HG02840 (cell line): Measurements from ENCODE around the gene KCNQ1OT1.

Experiments used
- ATAC-seq: cut with Tn5 transposase; IDR thresholded peaks from one replicate; pipeline ENCODE4 v1.9.1; 2021; ENCODE audit warnings: mild to moderate bottlenecking, moderate library complexity, moderate number of reproducible peaks; ENCODE audit not compliant: unreplicated experiment, low FRiP score

Gene KCNQ1OT1

DNA sequence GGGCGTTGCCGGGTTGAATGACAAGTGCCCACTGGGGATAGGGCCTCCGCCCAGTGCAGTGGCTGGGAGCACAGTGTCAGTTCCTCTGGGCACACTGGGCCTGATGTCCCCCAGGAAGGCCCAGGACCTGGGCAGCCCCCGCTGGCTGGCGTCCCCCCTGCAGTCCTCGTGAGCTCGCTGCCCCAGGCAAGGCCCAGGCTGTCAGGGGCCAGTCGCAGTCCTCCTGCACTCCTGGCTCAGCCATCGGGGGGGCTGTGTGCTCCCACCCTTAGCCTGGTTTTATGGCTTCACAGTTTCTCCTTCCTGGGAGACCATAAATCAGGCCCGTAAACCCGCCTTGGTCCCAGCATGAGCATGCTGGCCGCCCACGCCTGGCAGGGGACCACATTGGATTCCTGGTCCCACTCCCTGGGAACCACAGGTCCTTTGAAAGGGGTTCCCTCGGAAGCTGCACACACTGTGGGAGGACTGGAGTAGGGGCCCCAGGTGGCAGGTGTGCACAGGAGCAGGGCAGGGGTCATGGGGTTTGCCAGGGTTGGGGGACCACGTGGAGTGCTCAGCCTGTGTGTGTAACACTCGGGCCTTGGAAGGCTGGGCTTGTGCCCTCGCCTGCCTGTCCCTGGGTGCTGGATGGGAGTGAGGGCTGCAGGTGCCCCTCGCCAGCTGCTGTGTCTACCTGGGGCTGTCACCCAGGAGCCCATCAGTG is 113.6 kb downstream of the KCNQ1OT1 start:
- ATAC-seq = no peak

DNA sequence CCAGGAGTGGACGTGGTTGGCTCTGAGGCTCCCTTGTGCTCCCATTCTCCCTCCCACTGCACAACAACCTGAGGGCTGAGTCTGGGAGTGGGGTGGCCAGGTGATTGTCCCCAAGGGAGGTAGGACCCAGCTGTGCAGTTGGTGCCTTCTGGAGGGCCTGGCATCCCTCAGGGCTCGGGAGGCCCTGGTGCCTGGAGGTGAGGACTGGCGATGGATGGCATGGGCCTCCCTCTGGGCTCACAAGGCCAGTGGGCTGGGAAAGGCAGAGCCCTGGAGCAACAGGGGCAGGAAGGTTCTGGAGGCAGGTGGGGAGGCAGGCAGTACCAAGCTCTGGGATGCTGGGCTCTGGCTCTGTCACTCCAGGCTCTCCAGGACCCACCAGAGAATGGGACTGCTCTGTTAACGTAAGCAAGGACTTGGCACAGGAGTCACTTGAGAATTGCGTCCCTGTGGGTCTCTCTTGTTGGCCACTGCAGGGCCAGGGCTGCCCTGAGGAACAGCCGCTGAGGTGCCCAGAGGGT is 114.2 kb downstream of the KCNQ1OT1 start:
- ATAC-seq = no peak

DNA sequence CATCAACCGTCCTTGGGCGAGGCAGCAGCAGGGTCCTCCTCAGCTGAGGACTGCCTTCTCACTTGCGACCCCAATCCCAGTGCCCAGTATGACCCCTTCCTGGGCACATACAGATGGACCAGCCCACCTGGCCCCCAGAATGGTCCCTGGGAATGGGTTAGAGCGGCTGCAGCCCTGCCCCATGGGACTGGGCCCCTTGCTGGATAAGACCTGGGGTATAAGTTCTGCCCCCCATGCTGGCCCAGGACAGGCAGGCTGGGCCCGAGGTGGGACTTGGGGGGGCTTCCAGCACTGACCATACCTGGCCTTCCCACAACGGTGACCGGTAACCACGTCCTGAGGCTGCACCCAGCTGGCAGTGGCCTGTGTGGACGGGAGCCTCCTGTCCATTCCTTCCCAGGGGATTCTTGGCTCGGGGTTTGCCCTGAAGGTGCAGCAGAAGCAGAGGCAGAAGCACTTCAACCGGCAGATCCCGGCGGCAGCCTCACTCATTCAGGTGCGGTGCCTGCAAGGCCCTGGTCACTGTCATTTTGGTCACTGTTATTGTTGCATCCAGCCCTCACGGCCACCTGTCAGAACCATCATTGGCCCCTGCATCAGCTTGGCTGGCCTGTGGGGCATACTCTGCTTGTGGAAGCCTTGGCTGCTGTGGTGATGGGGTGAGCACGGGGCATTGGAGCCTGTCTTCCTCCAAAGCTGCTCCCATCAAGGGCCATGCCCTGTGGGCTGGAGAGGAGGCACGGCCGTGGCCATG is 114.8 kb downstream of the KCNQ1OT1 start:
- no peak for ATAC-seq

DNA sequence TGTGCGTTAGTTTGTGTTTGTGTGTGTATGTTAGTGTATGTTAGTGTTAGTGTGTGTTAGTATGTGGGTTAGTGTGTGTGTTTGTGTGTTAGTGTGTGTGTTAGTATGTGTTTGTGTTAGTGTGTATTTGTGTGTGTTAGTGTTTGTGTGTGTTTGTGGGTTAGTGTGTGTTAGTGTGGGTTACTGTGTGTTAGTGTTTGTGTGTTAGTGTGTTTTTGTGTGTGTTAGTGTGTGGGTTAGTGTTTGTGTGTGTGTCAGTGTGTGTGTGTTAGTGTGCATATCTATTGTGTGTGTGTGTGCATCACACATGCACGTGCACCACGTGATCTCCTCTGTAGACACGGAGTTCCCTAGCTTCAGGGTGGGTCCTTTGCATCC is 115.4 kb downstream of the KCNQ1OT1 start:
- ATAC-seq = no peak

DNA sequence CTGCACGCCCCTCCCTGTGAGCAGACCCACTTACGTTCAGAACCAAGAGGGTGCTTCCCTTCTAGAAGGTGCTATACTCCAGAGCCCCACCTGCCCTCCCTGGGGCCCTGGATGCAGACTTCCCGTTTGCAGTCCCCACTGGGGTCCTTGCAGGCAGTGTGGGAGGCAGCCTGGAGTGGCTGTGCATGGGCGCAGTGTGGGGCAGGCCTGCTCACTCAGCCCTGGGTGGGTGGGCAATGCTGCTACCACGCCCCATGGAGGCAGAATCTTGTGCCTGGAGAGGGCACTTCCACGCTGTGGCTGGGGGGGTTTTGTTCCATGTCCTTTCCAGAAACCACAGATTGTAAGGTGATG is 116.2 kb downstream of the KCNQ1OT1 start:
- no peak for ATAC-seq

DNA sequence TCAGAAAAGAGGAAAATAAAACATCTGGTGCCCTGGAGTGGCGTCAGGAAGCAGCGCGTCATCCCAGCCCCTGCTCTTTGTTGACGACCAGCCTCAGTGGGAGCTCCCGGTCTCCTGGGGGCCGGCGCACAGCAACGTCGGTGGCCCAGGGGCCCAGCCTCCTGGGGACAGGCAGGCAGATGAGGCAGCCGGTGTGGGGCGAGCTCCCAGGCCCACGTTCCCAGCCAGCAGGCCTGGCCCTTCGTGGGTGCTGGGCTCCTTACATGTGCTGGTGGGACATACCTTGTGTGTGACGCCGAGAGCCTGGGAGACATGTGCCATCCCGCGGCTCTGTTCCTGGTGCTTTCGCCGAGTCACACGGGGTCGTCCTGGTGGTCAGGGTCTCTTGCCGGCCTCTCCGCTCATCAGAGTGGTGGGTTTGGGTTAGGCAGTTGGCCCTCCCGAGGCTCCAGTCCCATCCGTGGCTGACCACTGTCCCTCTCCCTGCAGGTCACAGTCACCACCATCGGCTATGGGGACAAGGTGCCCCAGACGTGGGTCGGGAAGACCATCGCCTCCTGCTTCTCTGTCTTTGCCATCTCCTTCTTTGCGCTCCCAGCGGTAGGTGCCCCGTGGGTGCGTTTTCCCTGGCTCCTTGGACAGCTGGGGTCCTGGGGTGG is 116.7 kb downstream of the KCNQ1OT1 start:
- ATAC-seq = no peak

DNA sequence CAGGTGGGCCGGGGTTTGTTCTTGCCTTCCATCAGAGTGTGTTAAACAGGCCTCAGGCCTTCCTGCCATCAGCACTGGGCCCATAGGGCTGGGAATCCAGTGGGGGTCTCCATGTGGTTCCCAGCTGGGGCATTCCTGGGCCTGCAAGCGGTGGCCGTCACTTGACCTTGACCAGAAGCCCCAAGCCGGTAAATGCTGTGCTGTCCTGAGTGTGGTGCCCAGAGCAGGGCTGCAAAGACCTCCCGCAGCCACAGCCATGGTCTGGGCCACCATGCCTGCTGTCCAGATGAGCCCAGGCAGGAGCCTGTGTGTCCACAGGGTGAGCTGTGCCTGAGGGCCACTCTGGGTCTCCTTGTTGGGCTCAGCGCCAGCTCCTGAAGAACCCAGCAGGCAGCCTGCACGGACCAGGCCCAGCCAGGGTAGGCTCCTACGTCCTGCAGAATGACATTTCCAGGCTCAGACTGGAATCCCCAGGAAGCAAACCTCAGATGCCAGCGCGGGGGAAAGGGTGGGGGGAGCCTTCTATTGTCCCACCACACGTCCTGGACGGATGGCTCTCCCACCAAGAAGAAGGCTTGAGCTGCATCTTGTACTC is 117.3 kb downstream of the KCNQ1OT1 start:
- no peak for ATAC-seq

DNA sequence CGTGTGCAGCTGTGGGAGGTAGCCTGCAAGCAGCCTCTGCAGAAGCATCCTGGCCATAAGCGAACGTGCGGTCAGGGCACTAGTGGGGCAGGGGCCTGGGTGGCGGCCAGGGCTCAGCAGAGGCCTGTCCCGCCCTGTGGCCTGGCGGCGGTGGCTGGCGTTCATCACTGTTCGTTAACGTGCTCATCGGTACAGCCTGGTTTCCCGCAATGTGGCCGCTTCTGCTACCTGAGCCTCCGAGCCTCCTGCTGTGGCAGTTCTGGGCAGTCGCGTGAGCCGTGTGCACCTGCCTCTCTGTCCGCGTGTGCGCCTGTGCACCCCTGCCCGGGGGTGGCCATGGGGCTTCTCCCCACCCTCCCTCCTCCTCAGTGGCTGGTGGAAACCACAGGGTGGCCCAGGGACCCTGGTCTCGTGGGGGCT is 117.9 kb downstream of the KCNQ1OT1 start:
- no peak for ATAC-seq

DNA sequence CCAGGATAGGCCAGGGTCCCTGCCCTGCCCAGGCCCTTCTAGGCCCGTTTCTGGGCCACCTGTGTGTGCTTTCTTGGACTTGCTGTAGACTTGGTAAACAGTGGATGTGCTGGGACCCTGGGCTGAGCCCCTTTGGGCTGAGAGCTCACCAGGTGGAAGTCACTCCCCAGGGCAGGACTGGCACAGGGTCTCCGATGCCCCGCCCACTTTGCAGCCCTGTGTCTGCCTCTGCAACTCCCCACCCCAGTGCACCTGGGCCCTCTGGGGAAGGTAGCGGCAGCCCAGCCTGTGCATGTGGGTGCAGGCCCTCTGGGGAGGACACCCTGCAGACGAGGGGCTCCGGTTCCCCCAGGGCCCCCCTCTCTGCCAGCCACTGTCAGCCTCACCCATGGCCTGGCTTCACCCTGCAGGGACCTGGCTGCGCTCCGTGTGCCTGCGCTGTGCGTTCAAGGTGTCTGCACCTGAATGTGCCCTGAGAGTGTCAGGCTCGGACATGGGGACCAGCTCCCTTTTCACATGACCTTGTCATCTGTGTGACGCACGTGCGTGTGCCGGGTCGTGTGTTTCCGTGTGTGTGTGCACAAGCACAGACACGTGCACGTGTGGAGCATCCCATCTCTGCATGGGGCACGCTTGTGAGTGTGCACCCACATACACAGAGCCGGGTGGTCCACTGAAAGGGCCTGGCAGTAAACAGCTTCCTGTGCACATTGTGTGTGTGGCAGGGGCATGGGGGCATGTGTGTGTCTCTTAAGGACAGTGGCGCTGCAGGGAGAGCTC is 118.5 kb downstream of the KCNQ1OT1 start:
- ATAC-seq = no peak

DNA sequence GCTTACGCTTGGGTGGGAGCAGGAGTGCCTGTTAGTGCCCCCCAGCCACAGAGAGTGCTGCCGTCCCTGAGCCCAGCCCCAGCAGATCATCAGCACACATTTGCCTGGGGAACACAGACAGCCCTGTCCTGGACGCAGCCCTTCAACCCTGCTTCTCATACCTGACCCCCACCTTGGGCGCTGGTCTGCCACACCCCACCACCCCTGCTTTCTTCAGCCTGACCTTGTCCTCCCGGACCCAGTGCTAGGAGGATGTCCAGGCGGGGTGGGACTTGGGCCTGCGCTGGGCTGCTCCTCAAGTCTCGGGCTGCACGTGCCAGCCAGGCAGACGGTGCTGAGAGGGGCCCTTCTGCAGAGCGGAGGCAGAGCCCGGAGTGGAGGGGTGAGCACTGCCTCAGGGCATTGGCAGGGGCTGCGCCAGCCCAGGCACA is 119.2 kb downstream of the KCNQ1OT1 start:
- no peak for ATAC-seq

DNA sequence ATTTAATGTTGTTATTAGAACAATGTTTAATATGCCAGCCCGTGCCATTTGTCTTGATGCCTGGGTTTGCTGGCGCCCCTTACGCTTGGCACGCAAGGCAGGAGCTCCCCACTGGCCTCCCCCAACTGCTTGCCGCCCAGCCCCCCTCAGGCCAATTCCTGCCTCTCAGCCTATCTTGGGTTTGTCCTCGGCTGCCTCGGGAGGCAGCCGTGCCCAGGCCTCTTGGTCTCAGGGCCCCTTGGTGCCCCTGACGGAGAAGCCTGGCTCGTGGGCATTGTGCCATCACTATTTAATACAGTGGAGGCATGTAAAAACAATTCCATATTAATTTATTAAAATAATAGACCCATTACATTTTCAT is 119.8 kb downstream of the KCNQ1OT1 start:
- no peak for ATAC-seq

DNA sequence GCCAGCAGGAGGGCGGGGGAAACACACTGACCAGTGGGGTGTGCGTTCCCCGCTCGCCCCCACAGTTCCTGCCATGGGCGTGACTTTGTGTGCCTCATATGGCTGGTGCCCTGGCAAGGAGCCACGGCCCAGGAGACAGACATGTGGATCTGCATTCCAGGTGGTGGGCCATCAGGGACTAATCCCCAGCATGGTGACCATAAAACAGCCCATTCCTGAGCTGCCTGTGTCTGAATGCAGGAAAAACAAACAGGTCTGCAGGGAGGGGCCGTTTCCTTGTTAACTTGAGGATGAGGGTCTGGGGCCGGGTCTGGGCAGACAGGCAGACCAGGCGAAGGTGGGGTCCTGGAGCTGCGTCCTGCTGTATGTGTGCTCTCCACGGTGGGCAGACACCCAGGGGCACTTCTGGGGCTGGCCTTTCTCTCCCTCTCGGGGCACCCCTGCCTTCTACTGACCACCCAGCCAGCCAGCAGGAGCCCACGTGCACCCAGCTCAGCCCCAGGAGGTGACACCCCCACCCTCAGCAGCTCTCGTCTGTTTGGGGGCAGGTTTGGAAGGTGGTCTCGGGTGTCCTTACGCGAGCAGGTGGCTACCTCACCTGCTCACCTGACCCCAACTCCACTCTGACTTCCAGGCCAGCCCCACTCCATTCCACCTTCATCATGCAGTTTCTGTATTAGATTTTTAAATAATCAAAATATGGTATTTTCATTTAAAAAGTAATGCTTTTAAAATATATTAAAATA is 120.3 kb downstream of the KCNQ1OT1 start:
- ATAC-seq = no peak

DNA sequence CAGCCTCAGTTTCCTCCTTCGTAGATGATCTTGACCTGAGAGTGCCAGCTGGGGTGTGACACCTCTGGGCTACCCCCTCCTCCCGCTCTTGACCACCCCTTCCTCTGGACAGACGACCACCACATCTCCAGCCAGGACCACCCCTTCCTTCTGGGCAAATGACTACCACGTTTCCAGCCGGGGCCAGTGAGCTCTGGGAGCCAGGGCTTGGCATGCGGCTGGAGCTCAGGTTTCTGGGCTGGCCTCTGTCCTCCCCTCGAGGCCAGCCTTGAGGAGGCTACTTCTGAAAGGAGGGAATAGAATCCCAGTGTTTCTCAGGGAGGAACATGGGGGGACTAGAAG is 120.9 kb downstream of the KCNQ1OT1 start:
- no peak for ATAC-seq

DNA sequence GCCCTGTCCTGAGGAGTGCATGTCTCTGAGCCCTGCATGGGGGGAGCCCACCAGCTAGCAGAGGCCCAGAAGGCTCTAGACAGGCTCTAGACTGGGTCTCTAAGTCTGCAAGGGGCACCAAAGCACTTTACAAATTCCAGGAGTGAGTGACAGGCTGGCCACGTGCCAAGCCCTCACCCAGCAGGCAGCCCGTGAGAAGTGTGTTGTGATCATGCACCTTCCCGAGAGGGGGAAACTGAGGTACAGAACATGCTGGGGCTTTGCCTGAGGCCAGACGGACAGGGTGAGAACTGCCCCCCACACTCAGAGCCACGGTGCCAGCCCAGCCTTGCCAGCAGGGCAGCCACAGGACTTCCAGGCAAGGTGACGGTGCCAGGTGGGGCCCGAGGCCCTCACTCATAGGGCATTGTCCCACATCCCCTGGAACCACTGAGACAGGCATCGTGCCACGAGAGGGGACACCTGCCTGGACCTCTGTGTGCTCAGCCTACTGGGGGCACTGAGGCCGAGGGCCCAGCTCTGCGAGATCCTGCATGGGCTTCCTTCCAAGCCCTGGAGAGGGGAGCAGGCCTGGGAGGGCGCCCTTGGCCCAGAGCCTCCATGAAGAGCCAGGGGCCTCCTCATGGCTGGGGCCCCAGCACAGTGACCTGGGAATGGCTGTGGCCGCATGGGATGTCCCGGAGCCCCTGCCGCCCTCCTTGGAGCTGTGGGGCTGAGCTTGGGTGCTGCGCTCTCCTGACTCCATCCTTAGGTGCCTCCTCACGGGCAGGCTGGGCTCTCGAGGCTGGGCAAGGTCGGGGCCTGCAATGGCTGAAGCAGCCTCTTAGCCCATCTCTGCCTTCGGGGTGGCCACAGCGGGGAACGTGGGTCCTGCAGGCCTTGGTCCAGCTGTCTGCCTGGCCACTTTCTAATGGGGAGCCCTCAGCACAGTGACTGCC is 121.5 kb downstream of the KCNQ1OT1 start:
- no peak for ATAC-seq

DNA sequence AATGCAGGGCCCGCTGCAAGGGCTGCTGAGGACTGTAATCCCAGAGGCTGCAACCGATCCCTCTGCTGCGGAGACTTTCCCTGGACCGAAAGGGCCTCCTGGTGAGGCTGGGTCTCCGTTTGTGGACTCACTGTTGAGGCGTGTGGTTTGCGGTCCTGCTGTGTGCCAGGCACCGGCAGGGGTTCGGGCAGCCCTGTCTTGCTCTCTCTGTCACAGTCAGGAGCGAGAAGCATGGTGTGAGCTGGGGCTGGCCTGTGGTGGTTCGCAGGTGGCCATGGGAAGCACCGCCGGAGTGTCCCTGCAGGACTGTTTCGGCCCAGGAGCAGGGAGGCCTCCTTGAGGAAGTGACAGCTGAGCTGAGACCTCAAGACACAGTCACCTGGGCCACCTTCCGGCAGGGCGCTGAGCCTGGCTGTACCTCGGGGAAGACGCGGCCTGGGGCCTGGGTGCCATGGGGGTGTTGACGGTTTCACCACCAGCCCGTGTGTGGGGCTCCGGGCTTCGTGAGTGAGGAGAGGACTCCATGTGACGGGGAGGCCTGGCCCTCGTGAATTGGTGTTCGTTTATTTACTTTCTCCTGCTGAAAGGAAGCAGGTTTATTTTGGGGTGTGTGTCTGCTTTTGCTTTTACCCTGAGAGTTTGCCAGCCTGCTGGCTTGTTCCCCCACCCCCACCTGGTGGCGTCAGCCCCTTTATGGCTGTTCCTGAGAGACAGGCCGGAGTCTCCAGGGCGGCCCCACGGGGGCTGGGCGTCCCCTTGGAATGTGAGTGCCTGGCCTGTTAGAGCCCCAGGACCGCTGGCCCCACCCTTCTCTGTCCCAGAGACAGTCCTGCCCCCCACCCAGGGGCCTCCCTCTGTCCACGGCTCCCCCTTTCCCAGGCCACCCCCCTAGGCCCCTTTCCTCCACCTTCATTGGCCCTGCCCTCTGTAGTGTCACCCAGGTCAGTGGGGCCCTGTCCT is 122.5 kb downstream of the KCNQ1OT1 start:
- ATAC-seq = no peak

DNA sequence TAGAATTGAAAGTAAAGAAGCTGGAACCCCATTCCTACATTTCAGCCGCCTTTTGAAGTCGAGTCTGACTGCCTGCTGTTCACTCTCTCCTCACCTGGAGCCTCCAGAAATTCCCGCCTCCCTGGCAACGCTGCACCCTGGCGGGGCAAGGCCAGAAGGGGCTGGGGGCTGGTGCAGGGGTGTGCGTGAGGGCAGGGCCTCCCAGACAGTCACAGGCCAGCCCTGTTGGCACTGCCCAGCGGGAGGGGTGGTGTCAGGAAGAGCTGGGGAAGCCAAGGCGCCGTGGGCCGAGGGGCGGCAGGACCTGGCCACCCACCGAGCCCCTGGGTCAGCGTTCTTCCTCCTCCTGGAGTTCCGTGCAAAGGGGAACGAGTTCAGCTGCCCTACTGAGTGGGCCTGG is 123.2 kb downstream of the KCNQ1OT1 start:
- no peak for ATAC-seq

DNA sequence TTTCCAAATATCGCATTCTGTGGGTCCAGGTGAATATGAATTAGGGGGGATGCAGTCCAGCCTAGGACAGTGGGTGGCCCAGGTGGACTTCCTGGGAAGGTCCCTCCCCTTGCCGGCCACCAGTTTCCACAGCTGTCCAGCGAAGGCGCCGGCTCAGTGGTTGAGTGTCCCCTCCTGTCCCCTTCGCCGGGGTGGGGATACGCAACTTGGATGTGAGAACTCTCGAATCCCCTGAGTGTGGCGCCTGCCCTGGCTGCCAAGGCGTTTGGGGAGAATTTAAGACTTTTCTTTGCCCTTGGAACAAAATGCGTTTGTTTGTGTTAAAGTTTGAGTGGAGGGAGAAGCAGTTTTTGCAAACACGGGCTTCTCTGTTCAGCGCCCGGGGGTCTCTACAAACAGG is 123.7 kb downstream of the KCNQ1OT1 start:
- no peak for ATAC-seq

DNA sequence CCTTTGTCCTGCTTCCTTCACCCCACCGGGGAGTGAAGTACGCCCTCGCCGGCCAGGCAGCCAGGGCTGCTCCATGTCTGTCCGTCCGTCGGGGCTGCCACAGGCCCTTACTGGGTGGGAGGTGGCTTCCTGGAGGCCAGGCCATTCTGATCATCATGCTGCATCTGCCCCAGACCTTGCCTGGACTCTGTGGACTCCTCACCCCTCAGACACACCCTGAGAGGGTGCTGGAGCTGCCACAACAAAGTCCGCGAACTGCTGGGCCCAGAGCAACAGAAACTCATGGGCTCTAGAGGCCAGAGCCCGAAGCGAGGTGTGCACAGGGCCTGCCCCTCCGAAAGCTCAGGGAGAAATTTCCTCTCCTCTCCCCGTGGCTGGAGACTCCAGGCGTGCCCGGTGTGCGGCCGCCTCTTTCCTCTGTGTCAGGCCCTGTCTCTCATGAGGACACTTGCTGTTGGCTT is 124.2 kb downstream of the KCNQ1OT1 start:
- ATAC-seq = no peak
